ENCODE results near the gene CLEC11A.

CLEC11A gene

GRCh38 chr19:50723069-50723468 lies at the start of gene CLEC11A:
CLEC11A (plus strand) TSS chr19:50723364; CDS start chr19:50723526, 162 bp downstream.
- no peaks in the 10 kb centered on the region for H3K36me3 ChIP-seq (ENCODE audit: control insufficient read depth, low read depth, low read length)
- peaks cover 23% of the 10 kb centered on the region for H3K4me1 ChIP-seq (ENCODE audit: control insufficient read depth, low read depth, low read length)
- no peak within 1 kb of the TSS for H3K27ac ChIP-seq (ENCODE audit: low read length)
- H3K27me3 ChIP-seq (ENCODE audit: control insufficient read depth, insufficient read depth, low read length) = peaks cover 53% of the 10 kb centered on the region
- H3K4me3 ChIP-seq (ENCODE audit: low read length) = peak within 1 kb of the TSS; percentile 71
- H3K9ac ChIP-seq (ENCODE audit: low read length) = no peak within 1 kb of the TSS
- no peaks in the 10 kb centered on the region for H3K9me3 ChIP-seq (ENCODE audit: control insufficient read depth, low read depth, low read length)

- no peaks in the 10 kb centered on the region for H3K9me3 ChIP-seq (ENCODE audit: control insufficient read depth, low read depth, low read length)
- H3K4me3 ChIP-seq (ENCODE audit: low read length) = no peak overlapping the region
- no peak overlapping the region for H3K27ac ChIP-seq (ENCODE audit: low read length)
- H3K27me3 ChIP-seq (ENCODE audit: control insufficient read depth, insufficient read depth, low read length) = peaks cover 60% of the 10 kb centered on the region
- H3K9ac ChIP-seq (ENCODE audit: low read length) = no peak overlapping the region
- H3K4me1 ChIP-seq (ENCODE audit: control insufficient read depth, low read depth, low read length) = peaks cover 13% of the 10 kb centered on the region
- H3K36me3 ChIP-seq (ENCODE audit: control insufficient read depth, low read depth, low read length) = no peaks in the 10 kb centered on the region
Measured at GRCh38 chr19:50676625-50677197, 46.5 kb upstream of the CLEC11A start.

GRCh38 chr19:50677636-50678035 lies 45.5 kb upstream of the CLEC11A start:
- Histone ChIP-seq H3K4me3 (ENCODE audit: low read length) (no peak overlapping the region), H3K9me3 (ENCODE audit: control insufficient read depth, low read depth, low read length) (no peaks in the 10 kb centered on the region), H3K9ac (ENCODE audit: low read length) (no peak overlapping the region), H3K27me3 (ENCODE audit: control insufficient read depth, insufficient read depth, low read length) (peaks cover 57% of the 10 kb centered on the region), H3K36me3 (ENCODE audit: control insufficient read depth, low read depth, low read length) (no peaks in the 10 kb centered on the region), H3K27ac (ENCODE audit: low read length) (no peak overlapping the region), H3K4me1 (ENCODE audit: control insufficient read depth, low read depth, low read length) (peaks cover 13% of the 10 kb centered on the region)

GRCh38 chr19:50678323-50678722 lies 44.8 kb upstream of the CLEC11A start:
- no peak overlapping the region for H3K9ac ChIP-seq (ENCODE audit: low read length)
- H3K27ac ChIP-seq (ENCODE audit: low read length) = no peak overlapping the region
- H3K4me1 ChIP-seq (ENCODE audit: control insufficient read depth, low read depth, low read length) = peaks cover 13% of the 10 kb centered on the region
- no peak overlapping the region for H3K4me3 ChIP-seq (ENCODE audit: low read length)
- peaks cover 57% of the 10 kb centered on the region for H3K27me3 ChIP-seq (ENCODE audit: control insufficient read depth, insufficient read depth, low read length)
- no peaks in the 10 kb centered on the region for H3K36me3 ChIP-seq (ENCODE audit: control insufficient read depth, low read depth, low read length)
- H3K9me3 ChIP-seq (ENCODE audit: control insufficient read depth, low read depth, low read length) = no peaks in the 10 kb centered on the region

GRCh38 chr19:50679177-50680125 lies 43.7 kb upstream of the CLEC11A start:
- Histone ChIP-seq H3K9me3 (ENCODE audit: control insufficient read depth, low read depth, low read length) (no peaks in the 10 kb centered on the region), H3K27me3 (ENCODE audit: control insufficient read depth, insufficient read depth, low read length) (peaks cover 60% of the 10 kb centered on the region), H3K4me3 (ENCODE audit: low read length) (no peak overlapping the region), H3K36me3 (ENCODE audit: control insufficient read depth, low read depth, low read length) (no peaks in the 10 kb centered on the region), H3K4me1 (ENCODE audit: control insufficient read depth, low read depth, low read length) (peaks cover 13% of the 10 kb centered on the region), H3K9ac (ENCODE audit: low read length) (no peak overlapping the region), H3K27ac (ENCODE audit: low read length) (no peak overlapping the region)

GRCh38 chr19:50686310-50687032 lies 36.7 kb upstream of the CLEC11A start:
- Histone ChIP-seq H3K27ac (ENCODE audit: low read length) (no peak overlapping the region), H3K36me3 (ENCODE audit: control insufficient read depth, low read depth, low read length) (no peaks in the 10 kb centered on the region), H3K4me1 (ENCODE audit: control insufficient read depth, low read depth, low read length) (peaks cover 6% of the 10 kb centered on the region), H3K27me3 (ENCODE audit: control insufficient read depth, insufficient read depth, low read length) (peaks cover 87% of the 10 kb centered on the region), H3K4me3 (ENCODE audit: low read length) (peak overlapping the region; percentile 45), H3K9ac (ENCODE audit: low read length) (no peak overlapping the region), H3K9me3 (ENCODE audit: control insufficient read depth, low read depth, low read length) (no peaks in the 10 kb centered on the region)

- peaks cover 90% of the 10 kb centered on the region for H3K27me3 ChIP-seq (ENCODE audit: control insufficient read depth, insufficient read depth, low read length)
- no peak overlapping the region for H3K9ac ChIP-seq (ENCODE audit: low read length)
- no peaks in the 10 kb centered on the region for H3K36me3 ChIP-seq (ENCODE audit: control insufficient read depth, low read depth, low read length)
- no peak overlapping the region for H3K4me3 ChIP-seq (ENCODE audit: low read length)
- peaks cover 7% of the 10 kb centered on the region for H3K4me1 ChIP-seq (ENCODE audit: control insufficient read depth, low read depth, low read length)
- no peak overlapping the region for H3K27ac ChIP-seq (ENCODE audit: low read length)
- no peaks in the 10 kb centered on the region for H3K9me3 ChIP-seq (ENCODE audit: control insufficient read depth, low read depth, low read length)
Measured at GRCh38 chr19:50688766-50689165, 34.4 kb upstream of the CLEC11A start.

- H3K4me1 ChIP-seq (ENCODE audit: control insufficient read depth, low read depth, low read length) = peaks cover 11% of the 10 kb centered on the region
- H3K27me3 ChIP-seq (ENCODE audit: control insufficient read depth, insufficient read depth, low read length) = peaks cover 85% of the 10 kb centered on the region
- no peak overlapping the region for H3K4me3 ChIP-seq (ENCODE audit: low read length)
- no peak overlapping the region for H3K9ac ChIP-seq (ENCODE audit: low read length)
- no peak overlapping the region for H3K27ac ChIP-seq (ENCODE audit: low read length)
- H3K9me3 ChIP-seq (ENCODE audit: control insufficient read depth, low read depth, low read length) = no peaks in the 10 kb centered on the region
- no peaks in the 10 kb centered on the region for H3K36me3 ChIP-seq (ENCODE audit: control insufficient read depth, low read depth, low read length)
Measured at GRCh38 chr19:50690439-50690838, 32.7 kb upstream of the CLEC11A start.

GRCh38 chr19:50693064-50693975 lies 29.8 kb upstream of the CLEC11A start:
- peak overlapping the region; percentile 45 for H3K4me3 ChIP-seq (ENCODE audit: low read length)

GRCh38 chr19:50694815-50695145 lies 28.4 kb upstream of the CLEC11A start:
- no peak overlapping the region for H3K4me3 ChIP-seq (ENCODE audit: low read length)
- peaks cover 5% of the 10 kb centered on the region for H3K4me1 ChIP-seq (ENCODE audit: control insufficient read depth, low read depth, low read length)
- H3K9ac ChIP-seq (ENCODE audit: low read length) = no peak overlapping the region
- H3K36me3 ChIP-seq (ENCODE audit: control insufficient read depth, low read depth, low read length) = no peaks in the 10 kb centered on the region
- H3K27me3 ChIP-seq (ENCODE audit: control insufficient read depth, insufficient read depth, low read length) = peaks cover 94% of the 10 kb centered on the region
- no peak overlapping the region for H3K27ac ChIP-seq (ENCODE audit: low read length)
- H3K9me3 ChIP-seq (ENCODE audit: control insufficient read depth, low read depth, low read length) = no peaks in the 10 kb centered on the region

More at GRCh38 chr19:50693064-50693975, 29.8 kb upstream of the CLEC11A start:
- Histone ChIP-seq H3K36me3 (ENCODE audit: control insufficient read depth, low read depth, low read length) (no peaks in the 10 kb centered on the region), H3K4me1 (ENCODE audit: control insufficient read depth, low read depth, low read length) (peaks cover 5% of the 10 kb centered on the region), H3K9me3 (ENCODE audit: control insufficient read depth, low read depth, low read length) (no peaks in the 10 kb centered on the region), H3K27me3 (ENCODE audit: control insufficient read depth, insufficient read depth, low read length) (peaks cover 86% of the 10 kb centered on the region), H3K9ac (ENCODE audit: low read length) (no peak overlapping the region), H3K27ac (ENCODE audit: low read length) (no peak overlapping the region)

All from iPS-18a (cell line).